HCT116 (cell line): ENCODE data around the gene SRRT. TPM values are rescaled to one million over a fixed set of nuclear protein-coding genes. Genes with fewer than 3 reads are reported as not detected.

Source experiments
- ATAC-seq: fragments of 200-7000 bp; cut with Tn5 transposase; 2 replicates; pipeline ENCODE4 v1.9.1; 2020; ENCODE audit warnings: mild to moderate bottlenecking, moderate library complexity
- BruUV-seq: library from RNA; stranded (reverse); fragments of 400-500 nt; replicated peaks from 2 replicates; lab custom pipeline; 2021; lab: Mats Ljungman, UMichigan
- CTCF ChIA-PET: fragments of 300-600 bp; sonication (Branson Sonifier 250); formaldehyde crosslinking; loops from one replicate; lab custom pipeline; 2021; ENCODE audit warnings: antibody characterized with exemption; lab: Charles Lee
- POLR2A ChIA-PET: fragments of 300-600, 350-600 bp; sonication (Branson Sonifier 250); formaldehyde crosslinking; loops from one replicate; lab custom pipeline; 2021; ENCODE audit warnings: antibody characterized with exemption; lab: Charles Lee
- RAD21 ChIA-PET, 2 experiments: fragments of 300-600 bp; sonication (Branson Sonifier 250); formaldehyde crosslinking; loops; one replicate each; lab custom pipeline; 2023; ENCODE audit warnings: low total read pairs in 2 of 2; ENCODE audit not compliant: uncharacterized antibody in 2 of 2, unreplicated experiment in 2 of 2, low non-redundant PET in 1 of 2; lab: Charles Lee
- DNase-seq: peaks from one replicate; pipeline ENCODE4 v3.0.0-alpha.2; 2010; ENCODE audit warnings: low read depth, low spot score
- H2AFZ ChIP-seq: fragments of 200-600 bp; shearing (Covaris generic), sonication (generic); 2 replicates; pipeline ENCODE4 v1.6.1; 2017; ENCODE audit warnings: low read depth, mixed run types, mixed read lengths, antibody characterized with exemption, low read length; ENCODE audit not compliant: poor library complexity, severe bottlenecking
- H3K27ac ChIP-seq: 2 replicates; pipeline ENCODE4 v1.5.1; 2012; ENCODE audit warnings: low read depth, low read length
- H3K27me3 ChIP-seq: fragments of 200-600 bp; sonication (generic); 2 replicates; pipeline ENCODE4 v1.6.1; 2016; ENCODE audit warnings: mixed run types, low read length, mixed read lengths; ENCODE audit not compliant: insufficient read depth
- H3K36me3 ChIP-seq, 2 experiments: fragments of 200-500 bp in 1 of 2; fragments of 200-600 bp in 1 of 2; sonication (Bioruptor generic) in 1 of 2; sonication (generic) in 1 of 2; 2 replicates each; pipeline versions ENCODE4 v1.5.1 to v1.6.1; 2014 to 2016; ENCODE audit warnings: low read length in 2 of 2, inconsistent platforms in 1 of 2, mixed read lengths in 1 of 2, mixed run types in 1 of 2; ENCODE audit not compliant: insufficient read depth in 2 of 2, control insufficient read depth in 1 of 2
- H3K4me1 ChIP-seq, 2 experiments: fragments of 200-600 bp in 1 of 2; sonication (generic) in 1 of 2; 2 replicates each; pipeline versions ENCODE4 v1.5.1 to v1.6.1; 2012 to 2017; ENCODE audit warnings: low read length in 2 of 2, inconsistent platforms in 1 of 2, mild to moderate bottlenecking in 1 of 2, mixed read lengths in 1 of 2, mixed run types in 1 of 2, moderate library complexity in 1 of 2; ENCODE audit not compliant: insufficient read depth in 2 of 2, control insufficient read depth in 1 of 2
- H3K4me2 ChIP-seq: fragments of 200-600 bp; sonication (generic); 2 replicates; pipeline ENCODE4 v1.6.1; 2017; ENCODE audit warnings: mixed run types, low read length, mixed read lengths
- H3K4me3 ChIP-seq, 2 experiments: fragments of 200-600 bp in 1 of 2; sonication (generic) in 1 of 2; replicated peaks in 1 of 2; 2 replicates each; pipeline ENCODE4 v1.5.1; 2011 to 2016; ENCODE audit warnings: low read length in 2 of 2, control low read depth in 1 of 2, low read depth in 1 of 2, mild to moderate bottlenecking in 1 of 2, mixed read lengths in 1 of 2, mixed run types in 1 of 2
- H3K79me2 ChIP-seq: fragments of 200-600 bp; sonication (generic); 2 replicates; pipeline ENCODE4 v1.6.1; 2017; ENCODE audit warnings: mild to moderate bottlenecking, mixed run types, low read length, moderate library complexity, mixed read lengths; ENCODE audit not compliant: insufficient read depth
- H3K9ac ChIP-seq: fragments of 200-600 bp; sonication (generic); 2 replicates; pipeline ENCODE4 v1.6.1; 2016; ENCODE audit warnings: low read length, mixed read lengths
- H3K9me2 ChIP-seq: fragments of 200-600 bp; sonication (generic), shearing (Covaris generic); 2 replicates; pipeline ENCODE4 v1.6.1; 2017; ENCODE audit warnings: mixed run types, mild to moderate bottlenecking, moderate library complexity; ENCODE audit not compliant: insufficient read depth
- H3K9me3 ChIP-seq, 2 experiments: fragments of 200-500 bp in 1 of 2; fragments of 200-600 bp in 1 of 2; sonication (Bioruptor generic) in 1 of 2; sonication (generic) in 1 of 2; 2 replicates each; pipeline ENCODE4 v1.6.1; 2014 to 2017; ENCODE audit warnings: low read length in 2 of 2, mixed read lengths in 2 of 2, inconsistent platforms in 1 of 2, low read depth in 1 of 2, mild to moderate bottlenecking in 1 of 2, mixed run types in 1 of 2, moderate library complexity in 1 of 2; ENCODE audit not compliant: control insufficient read depth in 1 of 2, insufficient read depth in 1 of 2
- H4K20me1 ChIP-seq: fragments of 200-600 bp; sonication (generic), shearing (Covaris generic); 2 replicates; pipeline ENCODE4 v1.6.1; 2017; ENCODE audit warnings: mixed run types, mild to moderate bottlenecking, moderate library complexity; ENCODE audit not compliant: insufficient read depth
- CBX3 ChIP-seq: IDR thresholded peaks from 2 replicates; pipeline ENCODE4 v1.6.1; 2012; ENCODE audit warnings: low read depth
- CEBPB ChIP-seq: IDR thresholded peaks from 2 replicates; pipeline ENCODE4 v1.6.1; 2012; ENCODE audit warnings: low read depth
- EGR1 ChIP-seq: IDR thresholded peaks from 2 replicates; pipeline ENCODE4 v1.6.1; 2012; ENCODE audit warnings: low read depth
- ELF1 ChIP-seq: IDR thresholded peaks from 2 replicates; pipeline ENCODE4 v1.6.1; 2012; ENCODE audit warnings: low read depth, borderline replicate concordance
- POLR2A ChIP-seq: IDR thresholded peaks from 2 replicates; pipeline ENCODE4 v1.7.0; 2011; ENCODE audit warnings: borderline replicate concordance; ENCODE audit not compliant: insufficient read depth, insufficient read length; ENCODE audit errors: extremely low read depth
- POLR2AphosphoS5 ChIP-seq: IDR thresholded peaks from 2 replicates; pipeline ENCODE4 v1.6.1; 2011; ENCODE audit warnings: mild to moderate bottlenecking, low read depth, low read length, moderate library complexity
- RAD21 ChIP-seq: IDR thresholded peaks from 2 replicates; pipeline ENCODE4 v1.6.1; 2012; ENCODE audit warnings: low read depth, mild to moderate bottlenecking
- SRF ChIP-seq: IDR thresholded peaks from 2 replicates; pipeline ENCODE4 v1.6.1; 2012; ENCODE audit warnings: low read depth
- TCF7L2 ChIP-seq: IDR thresholded peaks from 2 replicates; pipeline ENCODE4 v1.7.0; 2011; ENCODE audit warnings: borderline replicate concordance, inconsistent platforms; ENCODE audit not compliant: insufficient read depth, insufficient read length; ENCODE audit errors: extremely low read depth
- ZFX ChIP-seq: fragments of 450-650 bp; IDR thresholded peaks from 2 replicates; pipeline ENCODE4 v1.6.1; 2017
- intact Hi-C: fragments of 100-400 bp; cut with micrococcal nuclease; formaldehyde crosslinking; loops from 2 replicates; pipeline ENCODE4 v1.10.0; 2022
- total RNA-seq: library from RNA; stranded (reverse); gene quantifications from one replicate; pipeline ENCODE4 v1.2.1, GENCODE V29; 2021; ENCODE audit not compliant: unreplicated experiment
- TF ChIP-seq, protein P1 (sequence below): IDR thresholded peaks from 2 replicates; pipeline ENCODE4 v1.6.1; 2012
- TF ChIP-seq, protein P2 (sequence below): IDR thresholded peaks from 2 replicates; pipeline ENCODE4 v1.6.1; 2011; ENCODE audit warnings: mild to moderate bottlenecking, low read length, moderate library complexity; ENCODE audit not compliant: insufficient replicate concordance; ENCODE audit errors: extremely low read depth
- TF ChIP-seq, protein P3 (sequence below), 3 experiments: fragments of 200-600 bp in 1 of 3; sonication (generic) in 1 of 3; IDR thresholded peaks in 2 of 3; conservative IDR thresholded peaks in 1 of 3; 2 replicates each; pipeline ENCODE4 v1.5.1; 2012 to 2017; ENCODE audit warnings: low read depth in 2 of 3, low read length in 2 of 3, antibody characterized with exemption in 1 of 3, borderline replicate concordance in 1 of 3, control low read depth in 1 of 3, mild to moderate bottlenecking in 1 of 3, mixed read lengths in 1 of 3, mixed run types in 1 of 3, moderate library complexity in 1 of 3; ENCODE audit not compliant: insufficient read depth in 1 of 3
- TF ChIP-seq, protein P4 (sequence below): IDR thresholded peaks from 2 replicates; pipeline ENCODE4 v1.6.1; 2012
- TF ChIP-seq, protein P5 (sequence below): IDR thresholded peaks from 2 replicates; pipeline ENCODE4 v1.6.1; 2012; ENCODE audit warnings: low read depth

The SRRT gene
- total RNA-seq, 1 experiment from 2014 or later: 252 TPM

DNA sequence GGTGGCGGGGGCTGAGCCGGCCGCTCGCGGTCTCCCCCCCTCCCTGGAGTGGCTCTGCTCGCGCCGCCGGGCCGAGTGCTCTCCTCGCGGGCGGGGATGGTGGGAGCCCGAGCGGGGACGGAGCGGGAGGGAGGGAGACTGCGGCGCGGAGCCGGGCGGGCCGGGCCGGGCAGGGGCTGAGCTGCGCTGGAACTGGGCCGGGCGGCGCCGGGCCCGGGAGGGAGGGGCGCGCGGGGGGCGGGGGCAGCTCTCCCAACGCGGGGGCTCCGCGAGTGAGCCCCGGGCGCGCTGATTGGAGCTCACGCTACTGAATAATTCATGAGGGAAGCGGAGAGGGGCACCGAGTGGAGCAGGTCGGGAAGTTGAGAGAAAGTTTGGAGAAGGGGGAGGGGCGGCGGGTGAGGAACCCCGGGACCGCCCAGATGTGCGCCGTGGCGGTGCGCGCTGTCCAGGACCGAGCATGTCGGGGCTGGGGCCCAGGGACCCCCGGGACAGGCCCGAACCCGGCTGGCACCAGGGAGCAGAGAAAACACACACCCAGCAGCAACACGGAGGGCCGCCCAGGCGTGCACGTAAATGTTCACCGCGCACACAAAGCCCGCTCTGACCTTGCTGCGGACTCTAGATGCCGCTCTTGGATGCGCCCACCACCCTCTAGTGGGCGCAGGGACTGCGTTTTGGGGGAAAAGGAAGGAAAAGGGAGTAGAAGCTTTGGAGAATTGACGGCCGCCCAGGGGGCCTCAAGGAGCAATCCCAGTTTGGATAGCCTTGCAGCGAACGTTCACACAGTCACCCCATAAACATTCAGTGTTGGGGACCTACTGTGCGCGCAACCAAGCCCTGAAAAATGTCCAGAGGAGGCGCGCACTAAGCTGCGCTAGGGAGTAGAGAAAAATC lies 47.3 kb upstream of the SRRT start, which contains the start of gene EPHB4:
TSS of gene EPHB4 (minus strand) at position 194 of the 897 bp plus-strand sequence. CDS start 493 bp downstream, outside the sequence.
- H3K27ac ChIP-seq: peak within 1 kb of the TSS; percentile 96
- H3K4me1 ChIP-seq: peaks cover 9 to 26% of the 10 kb centered on the region in 2 experiments; a peak in 3 of 4 replicates
- CTCF ChIA-PET: interaction anchor here (0.7 to 2.2 kb wide), 9 partner anchors 17 to 215 kb away, joined by 3 to 7 read pairs (median 4); partner anchors contain the start of genes MOSPD3, POP7 and SLC12A9
- POLR2A ChIA-PET: interaction anchor here (0.6 to 2.5 kb wide), 7 partner anchors 9 to 250 kb away, joined by 3 to 9 read pairs (median 3); partner anchors contain the start of genes POP7 and SRRT
- no peaks in the 10 kb centered on the region for H3K9me3 ChIP-seq
- H4K20me1 ChIP-seq: no peaks in the 10 kb centered on the region
- BruUV-seq: no TSS peak
- ATAC-seq (peak; percentile 90), DNase-seq (peak; percentile 77)
- peak within 1 kb of the TSS; percentile 89 for H3K9ac ChIP-seq
- H2AFZ ChIP-seq: peak within 1 kb of the TSS; percentile 10
- peak within 1 kb of the TSS; percentile 81 for H3K4me2 ChIP-seq
- H3K36me3 ChIP-seq: peaks cover 11 to 12% of the 10 kb centered on the region in 2 experiments; a peak in 3 of 4 replicates
- H3K4me3 ChIP-seq: peak within 1 kb of the TSS; percentile 64 to 86
- peaks cover 32% of the 10 kb centered on the region for H3K79me2 ChIP-seq
- intact Hi-C loops: loop anchor here (2.0 kb wide), 1 partner anchor 123 kb away; no protein-coding TSS in a partner anchor
- TF ChIP-seq EGR1: no peak
- peak; percentile 66; the same call in 1 of the 2 replicates for TF ChIP-seq POLR2AphosphoS5
- TF ChIP-seq TCF7L2: peak; percentile 85
- peak; percentile 54 for TF ChIP-seq POLR2A
- TF ChIP-seq, protein P1, sequence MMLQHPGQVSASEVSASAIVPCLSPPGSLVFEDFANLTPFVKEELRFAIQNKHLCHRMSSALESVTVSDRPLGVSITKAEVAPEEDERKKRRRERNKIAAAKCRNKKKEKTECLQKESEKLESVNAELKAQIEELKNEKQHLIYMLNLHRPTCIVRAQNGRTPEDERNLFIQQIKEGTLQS: no peak
- TF ChIP-seq, protein P2, sequence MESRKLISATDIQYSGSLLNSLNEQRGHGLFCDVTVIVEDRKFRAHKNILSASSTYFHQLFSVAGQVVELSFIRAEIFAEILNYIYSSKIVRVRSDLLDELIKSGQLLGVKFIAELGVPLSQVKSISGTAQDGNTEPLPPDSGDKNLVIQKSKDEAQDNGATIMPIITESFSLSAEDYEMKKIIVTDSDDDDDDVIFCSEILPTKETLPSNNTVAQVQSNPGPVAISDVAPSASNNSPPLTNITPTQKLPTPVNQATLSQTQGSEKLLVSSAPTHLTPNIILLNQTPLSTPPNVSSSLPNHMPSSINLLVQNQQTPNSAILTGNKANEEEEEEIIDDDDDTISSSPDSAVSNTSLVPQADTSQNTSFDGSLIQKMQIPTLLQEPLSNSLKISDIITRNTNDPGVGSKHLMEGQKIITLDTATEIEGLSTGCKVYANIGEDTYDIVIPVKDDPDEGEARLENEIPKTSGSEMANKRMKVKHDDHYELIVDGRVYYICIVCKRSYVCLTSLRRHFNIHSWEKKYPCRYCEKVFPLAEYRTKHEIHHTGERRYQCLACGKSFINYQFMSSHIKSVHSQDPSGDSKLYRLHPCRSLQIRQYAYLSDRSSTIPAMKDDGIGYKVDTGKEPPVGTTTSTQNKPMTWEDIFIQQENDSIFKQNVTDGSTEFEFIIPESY: no peak
- no peak for TF ChIP-seq CEBPB
- TF ChIP-seq ELF1: no peak
- TF ChIP-seq, protein P3, sequence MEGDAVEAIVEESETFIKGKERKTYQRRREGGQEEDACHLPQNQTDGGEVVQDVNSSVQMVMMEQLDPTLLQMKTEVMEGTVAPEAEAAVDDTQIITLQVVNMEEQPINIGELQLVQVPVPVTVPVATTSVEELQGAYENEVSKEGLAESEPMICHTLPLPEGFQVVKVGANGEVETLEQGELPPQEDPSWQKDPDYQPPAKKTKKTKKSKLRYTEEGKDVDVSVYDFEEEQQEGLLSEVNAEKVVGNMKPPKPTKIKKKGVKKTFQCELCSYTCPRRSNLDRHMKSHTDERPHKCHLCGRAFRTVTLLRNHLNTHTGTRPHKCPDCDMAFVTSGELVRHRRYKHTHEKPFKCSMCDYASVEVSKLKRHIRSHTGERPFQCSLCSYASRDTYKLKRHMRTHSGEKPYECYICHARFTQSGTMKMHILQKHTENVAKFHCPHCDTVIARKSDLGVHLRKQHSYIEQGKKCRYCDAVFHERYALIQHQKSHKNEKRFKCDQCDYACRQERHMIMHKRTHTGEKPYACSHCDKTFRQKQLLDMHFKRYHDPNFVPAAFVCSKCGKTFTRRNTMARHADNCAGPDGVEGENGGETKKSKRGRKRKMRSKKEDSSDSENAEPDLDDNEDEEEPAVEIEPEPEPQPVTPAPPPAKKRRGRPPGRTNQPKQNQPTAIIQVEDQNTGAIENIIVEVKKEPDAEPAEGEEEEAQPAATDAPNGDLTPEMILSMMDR (IDR thresholded peaks at IDR 0.05 in 2 of 3, conservative IDR thresholded peaks at IDR 0.05 in 1 of 3; ENCODE audit: borderline replicate concordance in 1 of 3, insufficient read depth in 1 of 3, low read depth in 2 of 3, low read length in 2 of 3): peak; percentile 41 to 58 (median 41); a peak in 4 of 6 replicates
- TF ChIP-seq, protein P4, sequence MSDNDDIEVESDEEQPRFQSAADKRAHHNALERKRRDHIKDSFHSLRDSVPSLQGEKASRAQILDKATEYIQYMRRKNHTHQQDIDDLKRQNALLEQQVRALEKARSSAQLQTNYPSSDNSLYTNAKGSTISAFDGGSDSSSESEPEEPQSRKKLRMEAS: 0 out of 2 replicates have a peak, but pooled peaks have one; percentile 37
- TF ChIP-seq, protein P5, sequence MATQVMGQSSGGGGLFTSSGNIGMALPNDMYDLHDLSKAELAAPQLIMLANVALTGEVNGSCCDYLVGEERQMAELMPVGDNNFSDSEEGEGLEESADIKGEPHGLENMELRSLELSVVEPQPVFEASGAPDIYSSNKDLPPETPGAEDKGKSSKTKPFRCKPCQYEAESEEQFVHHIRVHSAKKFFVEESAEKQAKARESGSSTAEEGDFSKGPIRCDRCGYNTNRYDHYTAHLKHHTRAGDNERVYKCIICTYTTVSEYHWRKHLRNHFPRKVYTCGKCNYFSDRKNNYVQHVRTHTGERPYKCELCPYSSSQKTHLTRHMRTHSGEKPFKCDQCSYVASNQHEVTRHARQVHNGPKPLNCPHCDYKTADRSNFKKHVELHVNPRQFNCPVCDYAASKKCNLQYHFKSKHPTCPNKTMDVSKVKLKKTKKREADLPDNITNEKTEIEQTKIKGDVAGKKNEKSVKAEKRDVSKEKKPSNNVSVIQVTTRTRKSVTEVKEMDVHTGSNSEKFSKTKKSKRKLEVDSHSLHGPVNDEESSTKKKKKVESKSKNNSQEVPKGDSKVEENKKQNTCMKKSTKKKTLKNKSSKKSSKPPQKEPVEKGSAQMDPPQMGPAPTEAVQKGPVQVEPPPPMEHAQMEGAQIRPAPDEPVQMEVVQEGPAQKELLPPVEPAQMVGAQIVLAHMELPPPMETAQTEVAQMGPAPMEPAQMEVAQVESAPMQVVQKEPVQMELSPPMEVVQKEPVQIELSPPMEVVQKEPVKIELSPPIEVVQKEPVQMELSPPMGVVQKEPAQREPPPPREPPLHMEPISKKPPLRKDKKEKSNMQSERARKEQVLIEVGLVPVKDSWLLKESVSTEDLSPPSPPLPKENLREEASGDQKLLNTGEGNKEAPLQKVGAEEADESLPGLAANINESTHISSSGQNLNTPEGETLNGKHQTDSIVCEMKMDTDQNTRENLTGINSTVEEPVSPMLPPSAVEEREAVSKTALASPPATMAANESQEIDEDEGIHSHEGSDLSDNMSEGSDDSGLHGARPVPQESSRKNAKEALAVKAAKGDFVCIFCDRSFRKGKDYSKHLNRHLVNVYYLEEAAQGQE: no peak
- TF ChIP-seq RAD21: no peak; the same call in 1 of the 2 replicates
- TF ChIP-seq SRF: no peak
- no peak for TF ChIP-seq CBX3
- peak; percentile 69; the same call in 1 of the 2 replicates for TF ChIP-seq ZFX
- RAD21 ChIA-PET: interaction anchor here (0.6 to 1.4 kb wide), 7 partner anchors 23 to 194 kb away, joined by 3 to 6 read pairs (median 4); partner anchors contain the start of genes POP7 (in 1 of the 2), SRRT (in 1 of the 2) and UFSP1 (in 1 of the 2)
- no peaks in the 10 kb centered on the region for H3K9me2 ChIP-seq
- no peaks in the 10 kb centered on the region for H3K27me3 ChIP-seq
